H7 (cell line): ENCODE data around the gene GPRASP3. TPM values are rescaled to one million over a fixed set of nuclear protein-coding genes. Genes with fewer than 3 reads are reported as not detected.
A peak's percentile ranks its signal among the peaks of the same experiment; 100 is the strongest.

Experiments
- DNase-seq: peaks from one replicate; pipeline ENCODE4 v3.0.0; 2012
- H3K27me3 ChIP-seq: 2 replicates; pipeline ENCODE4 v1.6.0; 2011; ENCODE audit warnings: mild to moderate bottlenecking, low read length; ENCODE audit not compliant: control insufficient read depth, insufficient read depth
- H3K36me3 ChIP-seq: replicated peaks from 2 replicates; pipeline ENCODE4 v1.5.1; 2011; ENCODE audit warnings: low read length; ENCODE audit not compliant: control insufficient read depth, insufficient read depth
- H3K4me3 ChIP-seq: 2 replicates; pipeline ENCODE4 v1.5.1; 2011; ENCODE audit warnings: low read depth, mild to moderate bottlenecking, control low read depth, low read length, moderate library complexity; ENCODE audit not compliant: insufficient read depth
- total RNA-seq: library from RNA; depleted of rRNA; stranded (reverse); fragments of >200 nt; shearing (Covaris generic); gene quantifications from 2 replicates; pipeline ENCODE4 v1.2.3, GENCODE V29; 2014; rRNA removed

Gene GPRASP3
- total RNA-seq, 1 experiment from 2014 or later: 5.3 TPM

DNA sequence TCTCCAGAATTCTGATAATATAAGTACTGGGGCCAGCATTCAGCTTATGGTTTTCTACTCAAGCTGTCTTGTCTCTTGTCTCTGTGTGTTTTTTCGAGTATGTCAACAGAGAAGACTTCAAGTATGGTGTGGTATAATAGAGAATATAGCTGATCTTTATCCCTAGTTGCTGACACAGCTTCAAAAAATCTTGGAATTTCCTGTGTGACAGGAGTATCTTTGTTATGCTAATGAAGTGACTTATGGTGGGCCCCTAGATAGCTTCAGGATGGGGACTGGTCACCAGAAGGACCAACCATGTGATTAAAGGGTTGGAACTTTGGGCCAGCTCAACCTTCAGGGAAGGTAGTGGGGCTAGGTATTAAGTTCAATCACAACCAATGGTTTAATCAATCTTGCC lies 2.9 kb downstream of the GPRASP3 start:
- Histone ChIP-seq H3K27me3 (no peaks in the 10 kb centered on the region), H3K4me3 (no peak overlapping the region), H3K36me3 (no peaks in the 10 kb centered on the region)
- no peak for DNase-seq

DNA sequence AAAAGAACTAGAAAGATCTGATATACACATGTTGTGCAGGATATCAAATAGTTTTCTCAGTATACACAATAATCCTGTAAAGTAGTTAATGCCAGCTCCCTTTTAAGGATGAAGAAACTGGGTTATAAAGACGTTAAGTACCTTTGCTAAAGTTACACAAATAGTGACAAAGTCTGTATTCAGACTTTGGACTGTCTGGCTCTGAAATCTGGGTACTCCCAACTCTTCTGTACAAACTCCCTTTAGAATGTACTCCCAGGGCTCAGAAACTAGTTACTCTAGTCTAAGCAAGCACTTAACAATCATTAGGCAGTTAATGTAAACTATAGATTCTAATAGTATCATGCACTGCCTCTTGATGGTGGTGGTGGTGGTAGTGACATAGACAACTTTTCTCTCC lies 7.2 kb downstream of the GPRASP3 start:
- Histone ChIP-seq H3K27me3 (no peaks in the 10 kb centered on the region), H3K36me3 (no peaks in the 10 kb centered on the region), H3K4me3 (no peak overlapping the region)
- no peak for DNase-seq

DNA sequence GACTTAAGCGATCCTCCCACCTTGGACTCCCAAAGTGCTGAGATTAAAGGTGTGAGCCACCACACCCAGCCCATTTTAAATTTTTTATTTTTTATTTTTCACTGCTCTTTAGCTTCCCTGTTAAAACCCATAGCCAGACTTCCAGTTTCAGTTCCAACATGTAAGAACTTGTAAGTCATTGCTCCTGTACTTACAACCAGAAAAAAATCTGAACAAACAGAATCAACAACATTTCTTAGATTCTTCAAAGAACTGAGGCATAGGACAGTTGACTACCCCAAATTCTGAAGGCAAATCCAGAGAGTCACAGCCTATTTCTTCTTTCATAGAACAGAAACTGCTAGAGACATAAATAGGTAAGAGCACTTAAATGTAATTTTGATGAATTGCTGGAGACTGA lies 8.1 kb downstream of the GPRASP3 start:
- Histone ChIP-seq H3K27me3 (no peaks in the 10 kb centered on the region), H3K36me3 (no peaks in the 10 kb centered on the region), H3K4me3 (no peak overlapping the region)
- DNase-seq: no peak

DNA sequence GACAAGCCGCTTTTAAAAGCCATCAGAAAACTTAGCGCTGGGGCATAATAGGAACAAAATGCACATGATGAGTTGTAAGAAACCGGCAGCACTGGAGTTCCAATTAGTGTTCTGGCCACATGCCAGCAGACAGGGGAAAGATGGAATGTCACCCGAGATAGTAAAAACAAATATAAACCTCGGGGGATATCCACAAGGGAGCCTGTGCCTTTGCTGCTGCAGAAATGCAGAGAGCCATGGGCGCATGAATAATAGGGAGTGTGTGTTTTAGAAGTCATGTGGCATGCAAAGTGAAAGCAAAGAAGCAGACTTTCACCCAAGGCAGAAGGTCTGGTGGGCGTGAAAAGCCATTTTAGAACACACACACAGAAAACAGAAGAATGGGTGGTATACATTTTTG lies 19.1 kb downstream of the GPRASP3 start:
- Histone ChIP-seq H3K27me3 (no peaks in the 10 kb centered on the region), H3K36me3 (no peaks in the 10 kb centered on the region), H3K4me3 (no peak overlapping the region)
- no peak for DNase-seq

DNA sequence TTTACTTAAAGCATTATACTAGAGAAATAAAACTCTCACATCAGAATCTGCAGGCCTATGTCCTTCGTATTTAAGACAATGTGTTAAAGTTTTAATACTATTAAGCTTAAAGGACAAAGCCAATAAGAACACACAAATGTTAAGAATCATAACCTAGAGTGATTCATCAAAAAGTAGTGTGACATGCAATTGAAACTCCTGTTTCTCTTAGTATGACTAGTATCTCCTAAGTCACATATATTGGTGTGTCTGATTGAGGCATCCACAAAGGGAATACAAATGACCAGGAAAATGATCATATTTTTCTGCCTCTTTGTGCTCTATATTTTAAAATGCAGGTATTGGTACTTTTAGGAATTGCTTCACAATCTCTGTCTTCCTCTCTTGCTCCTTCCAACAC lies 23.8 kb downstream of the GPRASP3 start:
- Histone ChIP-seq H3K27me3 (no peaks in the 10 kb centered on the region), H3K4me3 (no peak overlapping the region), H3K36me3 (peaks cover 4% of the 10 kb centered on the region)
- DNase-seq: no peak

DNA sequence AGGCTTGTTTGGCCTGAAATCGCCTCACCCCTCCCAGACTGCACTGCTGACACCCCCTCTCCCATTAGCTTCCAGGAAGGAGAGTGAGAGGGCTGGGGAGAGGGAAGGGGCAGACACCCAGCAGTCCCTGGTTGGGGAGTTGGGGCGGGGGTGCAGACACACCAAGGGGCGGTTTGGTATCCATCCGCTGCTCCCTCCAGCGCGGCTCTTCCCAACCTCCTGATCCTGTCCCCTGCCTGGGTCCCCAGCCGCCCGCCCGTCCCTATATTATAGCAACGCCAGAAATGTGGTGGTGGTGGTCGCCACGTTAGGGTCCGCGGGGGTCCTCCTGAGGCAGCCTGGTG lies 24.9 kb downstream of the GPRASP3 start:
- Histone ChIP-seq H3K4me3 (peak overlapping the region; percentile 71), H3K36me3 (peaks cover 4% of the 10 kb centered on the region), H3K27me3 (no peaks in the 10 kb centered on the region)
- DNase-seq: no peak

DNA sequence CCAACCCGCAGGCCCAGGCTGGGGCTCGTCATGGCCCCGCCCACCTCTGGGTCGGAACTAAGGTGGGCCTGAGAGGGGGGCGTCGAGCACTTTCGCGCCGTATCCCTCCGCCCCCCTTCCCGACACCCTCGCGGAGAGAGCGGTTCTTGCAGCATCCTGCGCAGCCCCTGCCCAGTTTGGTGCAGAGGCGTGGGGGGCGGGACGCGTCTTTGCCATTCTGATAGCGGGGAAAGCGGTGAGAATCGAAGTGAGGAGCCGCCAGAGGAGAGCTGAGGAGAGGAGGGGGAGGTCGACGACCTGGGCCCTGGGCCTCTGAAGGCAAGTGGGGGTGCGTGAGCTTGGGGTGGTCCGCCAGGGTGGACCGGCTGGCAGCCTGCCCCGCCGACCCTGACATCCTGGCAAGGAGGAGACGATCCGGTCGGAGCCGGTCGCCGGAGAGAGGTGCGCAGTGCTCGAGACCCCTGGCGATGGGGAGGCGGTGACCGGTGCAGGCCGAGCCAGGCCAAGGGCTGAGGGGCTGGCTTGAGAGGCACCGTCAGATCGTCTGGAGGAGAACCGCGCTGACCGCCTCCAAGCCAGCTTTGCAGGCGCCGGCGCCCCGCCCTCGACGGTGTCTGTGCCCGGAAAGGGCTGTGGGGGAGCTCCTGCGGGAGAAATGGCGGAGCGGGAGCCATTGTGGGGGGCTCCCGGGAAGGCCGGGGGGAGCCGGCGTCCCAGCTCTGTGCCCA lies 25.5 kb downstream of the GPRASP3 start:
- Histone ChIP-seq H3K36me3 (peaks cover 4% of the 10 kb centered on the region), H3K4me3 (peak overlapping the region; percentile 71)
- DNase-seq: peak; percentile 72

DNA sequence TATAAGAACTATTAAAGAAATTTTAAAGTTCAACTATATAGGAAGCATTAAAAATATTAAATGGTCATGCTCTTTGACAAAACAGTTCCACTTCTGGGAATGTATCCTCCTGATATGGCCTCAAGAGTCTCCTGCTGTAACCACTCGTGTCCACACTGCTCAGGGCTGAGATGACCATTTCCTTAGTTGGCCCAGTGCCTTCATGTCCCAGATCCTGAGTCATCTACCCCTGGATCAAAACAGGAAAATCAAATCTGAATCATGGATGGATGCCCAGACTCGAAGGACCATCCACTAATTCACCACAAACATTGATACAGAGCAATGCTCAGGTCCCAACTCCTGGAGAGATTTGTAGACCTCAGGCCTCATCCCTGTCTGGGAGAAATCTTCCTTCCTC lies 44.7 kb downstream of the GPRASP3 start:
- Histone ChIP-seq H3K4me3 (no peak overlapping the region), H3K27me3 (no peaks in the 10 kb centered on the region), H3K36me3 (no peaks in the 10 kb centered on the region)
- no peak for DNase-seq

More for the DNA sequence above, 25.5 kb downstream of the GPRASP3 start:
- H3K27me3 ChIP-seq: no peaks in the 10 kb centered on the region

DNA sequence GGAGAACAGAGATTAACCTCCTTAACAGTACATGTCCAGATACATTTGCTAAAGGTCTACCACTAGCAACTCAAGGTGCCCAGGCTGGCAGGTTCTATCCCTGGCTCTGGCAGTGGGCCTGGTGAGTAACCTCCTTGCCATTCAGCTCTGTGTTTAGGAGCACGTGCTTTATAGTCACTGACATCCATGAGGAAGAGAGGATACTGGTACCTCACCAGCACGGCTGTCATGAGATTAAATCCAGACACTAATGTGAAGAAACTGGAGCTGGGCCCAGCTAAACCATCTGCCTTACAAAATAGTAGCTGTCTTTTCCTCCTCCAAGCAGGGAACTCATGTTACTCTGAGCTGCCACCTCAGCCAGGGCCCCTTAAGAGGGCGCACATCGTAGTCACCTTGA lies 45.3 kb downstream of the GPRASP3 start:
- no peaks in the 10 kb centered on the region for H3K27me3 ChIP-seq
- H3K4me3 ChIP-seq: no peak overlapping the region
- DNase-seq: no peak
- H3K36me3 ChIP-seq: no peaks in the 10 kb centered on the region

DNA sequence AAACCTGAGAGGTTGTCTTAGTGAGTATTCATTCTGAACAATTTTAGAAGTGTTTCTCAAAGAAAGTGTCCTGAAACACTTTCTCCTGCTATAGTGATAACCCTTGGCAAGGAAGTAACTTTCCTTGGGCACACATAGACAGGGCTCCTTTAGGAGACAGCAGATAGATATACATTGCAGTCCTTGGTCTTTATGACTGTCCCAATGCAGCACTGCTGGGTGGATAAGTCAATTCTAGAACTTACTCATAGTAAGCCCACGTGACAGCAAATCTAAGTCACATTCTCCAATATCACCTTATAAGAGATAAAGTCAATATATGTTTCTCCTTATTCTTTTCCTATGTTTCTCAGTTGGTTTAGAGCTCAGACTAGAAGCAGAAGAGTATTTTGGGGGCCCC lies 46.7 kb downstream of the GPRASP3 start:
- Histone ChIP-seq H3K36me3 (no peaks in the 10 kb centered on the region), H3K4me3 (no peak overlapping the region), H3K27me3 (no peaks in the 10 kb centered on the region)
- DNase-seq: no peak

DNA sequence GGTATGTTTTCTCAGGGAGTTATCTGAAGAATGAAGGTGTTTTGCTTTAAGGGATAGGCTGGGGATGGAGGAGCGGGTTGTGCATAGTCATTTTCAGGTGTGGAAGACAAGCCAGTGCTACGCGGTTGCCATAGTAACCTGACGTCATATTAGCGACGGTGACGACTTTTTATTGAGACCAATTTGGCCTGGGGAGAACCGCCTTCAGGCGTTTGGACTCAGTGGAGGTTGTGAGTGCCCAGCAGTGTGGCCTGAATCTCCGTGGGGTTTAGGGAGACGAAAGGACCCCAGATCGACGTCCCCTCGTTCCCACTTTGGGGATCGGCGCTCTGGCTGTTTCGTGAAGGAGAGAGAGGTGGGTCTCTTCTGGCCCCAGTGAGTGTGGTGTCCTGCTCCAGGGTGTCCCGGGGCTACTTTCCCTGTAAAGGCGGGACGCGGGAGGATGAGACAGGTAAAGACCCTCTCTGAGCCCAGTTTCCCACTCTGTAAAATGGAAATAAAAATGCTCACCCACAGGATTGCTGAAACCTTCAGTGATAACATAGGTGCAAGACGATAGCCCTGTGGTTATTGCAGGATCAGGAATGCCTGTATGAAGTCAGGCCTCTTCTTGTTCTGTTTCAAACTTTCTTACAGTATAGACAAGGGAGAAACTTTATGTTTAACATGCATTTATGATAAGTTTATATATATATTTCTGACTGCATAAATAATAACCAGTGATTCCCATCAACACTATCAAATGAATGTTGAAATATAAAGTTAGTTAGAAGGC lies 48.6 kb downstream of the GPRASP3 start:
- peak; percentile 44 for DNase-seq
- Histone ChIP-seq H3K27me3 (no peaks in the 10 kb centered on the region), H3K4me3 (peak overlapping the region; percentile 66), H3K36me3 (no peaks in the 10 kb centered on the region)

Other genes starting within 250 kb of the GPRASP3 start
- gene TCP11X2, start 248.9 kb upstream of the GPRASP3 start, total RNA-seq: 0.07 and 0.35 TPM in 2 replicates
- gene TMSB15A, start 204.0 kb upstream of the GPRASP3 start, total RNA-seq: 34.8 and 48.6 TPM in 2 replicates
- 17.5 and 24.5 TPM in 2 replicates for gene ARMCX5, start 121.2 kb upstream of the GPRASP3 start, total RNA-seq
- gene GPRASP1, start 69.3 kb upstream of the GPRASP3 start, total RNA-seq: 1.3 and 2.1 TPM in 2 replicates
- gene GPRASP2, start 8.3 kb upstream of the GPRASP3 start, total RNA-seq: 16.8 and 20.8 TPM in 2 replicates
- gene RAB40AL, start 216.5 kb downstream of the GPRASP3 start, total RNA-seq: 0.21 TPM in 1 of 2 replicates, not detected in the other